Uterus (tissue), 4 donors: ENCODE measurements around the gene NR6A1. TPM values are rescaled to one million over a fixed set of nuclear protein-coding genes. Genes with fewer than 3 reads are reported as not detected.

Experiments
- DNase-seq, 2 donors: peaks; one replicate each; pipeline ENCODE4 v3.0.0-alpha.2; 2019 to 2020
- H3K27ac ChIP-seq, 2 donors: fragments of 200-600 bp; sonication (generic); 1 replicate in 1 of 2; 2 replicates in 1 of 2; pipeline ENCODE4 v1.5.1; 2016 to 2018
- H3K27me3 ChIP-seq, 2 donors: fragments of 200-600 bp; sonication (generic); one replicate each; pipeline ENCODE4 v1.5.1; 2018 to 2019; ENCODE audit warnings: control low read depth in 1 of 2
- H3K36me3 ChIP-seq, 2 donors: fragments of 200-600 bp; sonication (generic); one replicate each; pipeline ENCODE4 v1.5.1; 2019; ENCODE audit warnings: control low read depth in 1 of 2
- H3K4me1 ChIP-seq, 2 donors: fragments of 200-600 bp; sonication (generic); one replicate each; pipeline ENCODE4 v1.5.1; 2018 to 2019; ENCODE audit warnings: control low read depth in 1 of 2
- H3K4me3 ChIP-seq, 2 donors: fragments of 200-600 bp; sonication (generic); 1 replicate in 1 of 2; 2 replicates in 1 of 2; pipeline ENCODE4 v1.5.1; 2018 to 2019; ENCODE audit warnings: mild to moderate bottlenecking in 1 of 2
- H3K9me3 ChIP-seq, 2 donors: fragments of 200-600 bp; sonication (generic); one replicate each; pipeline ENCODE4 v1.5.1; 2019; ENCODE audit warnings: control low read depth in 1 of 2
- POLR2A ChIP-seq, 2 donors: fragments of 450-650 bp; IDR thresholded peaks; one replicate each; pipeline ENCODE4 v1.6.1; 2016; ENCODE audit warnings: antibody characterized with exemption in 2 of 2, mild to moderate bottlenecking in 1 of 2, moderate library complexity in 1 of 2
- intact Hi-C: fragments of 100-400 bp; cut with DNase I; formaldehyde crosslinking; loops from one replicate; pipeline ENCODE4 v1.15.1; 2023; ENCODE audit warnings: low total_unique reads
- total RNA-seq, 4 donors: library from RNA; depleted of rRNA in 3 of 4; stranded (reverse); fragments of >200 nt in 3 of 4; gene quantifications; one replicate each; pipeline versions ENCODE4 v1.1.0 to v1.2.4, GENCODE V29; 2014 to 2023
- TF ChIP-seq, protein P1 (sequence below), 4 experiments: fragments of 200-600 bp in 2 of 4; fragments of 450-650 bp in 2 of 4; sonication (generic) in 2 of 4; IDR thresholded peaks; one replicate each; pipeline ENCODE4 v1.5.1; 2016 to 2019; ENCODE audit warnings: antibody characterized with exemption in 4 of 4, mild to moderate bottlenecking in 2 of 4, moderate library complexity in 1 of 4
- donor health status: DM: yes; HTN: yes; CAD: no.

The NR6A1 gene
- total RNA-seq, 4 donors from 2014 or later: under 0.01 to 2.6 (median 1.3) TPM; not detected in 1

DNA sequence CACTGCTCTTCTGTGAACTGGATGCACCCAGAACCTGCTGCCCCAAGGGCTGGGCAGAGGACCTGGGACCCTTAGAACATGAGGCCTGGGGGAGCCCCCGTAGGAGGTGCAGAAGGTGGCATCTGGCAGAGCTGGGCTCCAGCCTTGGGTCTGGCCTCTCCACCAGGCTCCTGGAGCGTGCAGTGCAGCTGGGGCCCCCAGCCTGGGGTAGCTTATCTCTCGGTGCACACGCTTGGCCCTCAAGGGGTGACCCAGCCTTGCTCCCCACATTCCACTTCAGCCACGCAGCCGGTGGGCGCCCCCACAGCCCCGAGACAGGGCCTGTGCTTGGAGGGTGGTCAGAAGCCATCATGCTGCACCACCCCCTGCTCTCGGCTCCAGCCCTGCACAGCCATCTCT lies 258.3 kb downstream of the NR6A1 start:
- no peaks in the 10 kb centered on the region for H3K4me1 ChIP-seq
- H3K9me3 ChIP-seq: no peaks in the 10 kb centered on the region
- DNase-seq: no peak
- H3K4me3 ChIP-seq: no peak overlapping the region
- no peaks in the 10 kb centered on the region for H3K36me3 ChIP-seq
- intact Hi-C loops: no loop called here
- no peaks in the 10 kb centered on the region for H3K27me3 ChIP-seq
- H3K27ac ChIP-seq: no peak overlapping the region
- TF ChIP-seq, protein P1, sequence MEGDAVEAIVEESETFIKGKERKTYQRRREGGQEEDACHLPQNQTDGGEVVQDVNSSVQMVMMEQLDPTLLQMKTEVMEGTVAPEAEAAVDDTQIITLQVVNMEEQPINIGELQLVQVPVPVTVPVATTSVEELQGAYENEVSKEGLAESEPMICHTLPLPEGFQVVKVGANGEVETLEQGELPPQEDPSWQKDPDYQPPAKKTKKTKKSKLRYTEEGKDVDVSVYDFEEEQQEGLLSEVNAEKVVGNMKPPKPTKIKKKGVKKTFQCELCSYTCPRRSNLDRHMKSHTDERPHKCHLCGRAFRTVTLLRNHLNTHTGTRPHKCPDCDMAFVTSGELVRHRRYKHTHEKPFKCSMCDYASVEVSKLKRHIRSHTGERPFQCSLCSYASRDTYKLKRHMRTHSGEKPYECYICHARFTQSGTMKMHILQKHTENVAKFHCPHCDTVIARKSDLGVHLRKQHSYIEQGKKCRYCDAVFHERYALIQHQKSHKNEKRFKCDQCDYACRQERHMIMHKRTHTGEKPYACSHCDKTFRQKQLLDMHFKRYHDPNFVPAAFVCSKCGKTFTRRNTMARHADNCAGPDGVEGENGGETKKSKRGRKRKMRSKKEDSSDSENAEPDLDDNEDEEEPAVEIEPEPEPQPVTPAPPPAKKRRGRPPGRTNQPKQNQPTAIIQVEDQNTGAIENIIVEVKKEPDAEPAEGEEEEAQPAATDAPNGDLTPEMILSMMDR (IDR thresholded peaks at IDR 0.05): no peak
- TF ChIP-seq POLR2A (IDR thresholded peaks at IDR 0.05): no peak

DNA sequence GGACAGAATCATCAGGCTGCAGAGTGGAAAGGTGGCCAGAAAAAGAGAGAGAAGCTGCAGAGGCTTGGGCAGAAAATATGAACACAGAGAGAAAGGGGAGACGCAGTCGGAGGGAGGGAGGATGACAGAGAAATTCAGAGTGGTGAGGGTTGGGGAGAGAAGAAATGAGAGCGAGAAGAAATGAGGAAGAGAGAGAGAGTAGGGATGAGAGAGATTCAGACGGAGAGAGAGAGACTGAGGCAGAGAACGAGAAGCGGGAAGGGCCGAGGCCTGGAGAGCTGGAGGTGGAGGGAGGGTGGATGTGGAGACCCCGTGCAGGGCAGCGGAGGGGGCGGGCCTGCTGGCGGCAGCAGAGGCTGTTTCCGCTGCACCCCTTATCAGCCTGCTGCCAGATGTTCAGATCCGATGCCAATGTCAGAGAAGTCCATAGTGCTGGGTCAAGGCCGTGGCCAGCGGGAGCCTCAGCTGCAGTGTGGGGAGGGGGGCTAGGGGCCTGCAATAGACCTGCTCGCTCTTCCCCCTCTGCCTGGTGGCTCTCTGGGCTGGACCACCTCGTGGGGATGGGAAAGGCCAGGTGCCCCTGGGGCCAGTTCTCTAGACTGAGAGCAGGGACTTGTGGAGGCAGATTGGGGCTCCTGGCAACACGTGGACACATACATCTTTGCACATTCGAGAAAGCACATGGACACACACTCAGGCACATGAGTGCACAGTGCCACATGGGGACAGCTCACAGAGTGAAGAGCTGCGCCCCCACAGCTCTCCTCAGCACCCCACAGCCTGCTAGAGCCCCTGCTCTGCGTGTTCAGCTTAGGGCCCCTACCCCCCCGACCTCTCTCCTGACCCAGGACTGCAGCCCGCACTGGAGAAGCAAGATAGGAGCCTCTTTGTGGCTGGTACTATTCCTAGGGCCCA lies 259.0 kb downstream of the NR6A1 start:
- intact Hi-C loops: no loop called here
- no peak overlapping the region for H3K27ac ChIP-seq
- no peaks in the 10 kb centered on the region for H3K9me3 ChIP-seq
- no peaks in the 10 kb centered on the region for H3K36me3 ChIP-seq
- TF ChIP-seq, protein P1 (IDR thresholded peaks at IDR 0.05): no peak
- no peak for TF ChIP-seq POLR2A (IDR thresholded peaks at IDR 0.05)
- no peaks in the 10 kb centered on the region for H3K4me1 ChIP-seq
- H3K27me3 ChIP-seq: no peaks in the 10 kb centered on the region
- H3K4me3 ChIP-seq: no peak overlapping the region
- DNase-seq: no peak

DNA sequence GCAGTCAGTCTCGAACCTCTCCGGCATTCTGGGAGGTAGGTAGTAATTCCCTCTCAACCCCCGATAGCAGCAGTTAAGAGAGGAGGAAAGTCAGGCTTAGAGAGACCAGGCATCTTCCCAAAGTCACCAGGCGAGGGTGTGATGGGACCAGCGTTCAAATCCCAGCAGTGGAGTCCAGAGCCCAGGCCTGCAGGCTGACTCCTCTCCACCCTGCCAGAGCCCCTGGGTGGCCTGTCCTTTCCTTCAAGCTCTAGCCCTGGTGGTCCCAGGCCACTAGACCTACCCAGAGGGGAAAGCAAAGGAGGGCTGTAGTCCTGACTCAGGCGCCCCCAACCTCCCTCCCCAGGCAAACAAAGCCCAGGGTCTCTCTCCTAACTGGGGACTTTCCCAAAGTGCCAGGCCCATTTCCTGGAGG lies 259.7 kb downstream of the NR6A1 start:
- H3K4me1 ChIP-seq: no peaks in the 10 kb centered on the region
- H3K36me3 ChIP-seq: no peaks in the 10 kb centered on the region
- DNase-seq: no peak
- H3K27me3 ChIP-seq: no peaks in the 10 kb centered on the region
- H3K9me3 ChIP-seq: no peaks in the 10 kb centered on the region
- H3K27ac ChIP-seq: no peak overlapping the region
- intact Hi-C loops: no loop called here
- TF ChIP-seq, protein P1 (IDR thresholded peaks at IDR 0.05): no peak
- TF ChIP-seq POLR2A (IDR thresholded peaks at IDR 0.05): no peak
- H3K4me3 ChIP-seq: no peak overlapping the region

DNA sequence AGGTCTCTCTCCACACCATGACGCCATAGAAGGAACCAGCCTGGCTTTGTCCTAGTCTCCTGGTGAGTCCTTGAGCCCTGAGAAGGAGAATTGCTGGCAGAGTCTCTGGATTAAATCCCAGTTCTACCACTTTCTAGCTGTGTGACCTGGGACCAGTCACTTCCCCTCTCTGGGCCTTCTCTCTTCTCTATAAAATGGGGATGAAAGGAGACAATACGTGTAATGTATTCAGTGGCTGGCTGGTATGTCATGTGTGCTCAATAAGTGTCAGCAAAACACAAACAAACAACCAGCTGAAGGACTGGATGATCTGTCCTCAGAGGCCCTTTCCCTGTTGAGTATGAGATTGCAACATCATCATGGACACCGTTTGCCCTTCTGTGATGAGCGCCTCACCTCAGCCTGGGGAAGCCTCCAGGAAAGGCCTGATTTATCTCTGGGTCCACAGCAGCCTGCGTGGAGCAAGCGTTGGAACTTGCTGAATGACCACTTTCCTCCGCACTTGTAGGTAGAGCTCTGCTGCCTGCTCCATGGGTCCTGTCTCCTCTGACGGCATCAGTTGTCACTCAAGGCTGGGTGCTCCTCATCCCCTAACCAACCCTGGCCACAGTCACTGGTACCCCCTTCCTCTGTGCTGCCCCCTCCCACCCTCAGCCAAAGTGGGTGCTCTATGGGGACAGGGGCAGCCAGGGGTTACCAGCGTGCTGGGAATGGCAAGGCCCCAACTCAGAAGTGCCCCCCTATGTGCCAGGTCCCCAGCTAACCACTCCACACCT lies 260.3 kb downstream of the NR6A1 start:
- TF ChIP-seq POLR2A (IDR thresholded peaks at IDR 0.05): no peak
- TF ChIP-seq, protein P1 (IDR thresholded peaks at IDR 0.05): no peak
- Histone ChIP-seq H3K4me1 (no peaks in the 10 kb centered on the region), H3K27ac (no peak overlapping the region), H3K9me3 (no peaks in the 10 kb centered on the region), H3K4me3 (no peak overlapping the region), H3K36me3 (no peaks in the 10 kb centered on the region), H3K27me3 (no peaks in the 10 kb centered on the region)
- no peak for DNase-seq
- intact Hi-C loops: no loop called here
